SK-N-SH treated with all-trans-retinoic acid at 6 μM for 48 hours (cell line): ENCODE measurements around the gene SERPINA12.

Experiments used
- ATAC-seq: fragments of 200-7000 bp; cut with Tn5 transposase; 3 replicates; pipeline ENCODE4 v1.9.1; 2020; ENCODE audit warnings: mild to moderate bottlenecking, moderate library complexity
- BACH2 ChIP-seq: fragments of 250-450 bp; sonication (Bioruptor Pico); IDR thresholded peaks from 2 replicates; pipeline ENCODE4 v1.9.0; 2021; ENCODE audit warnings: mild to moderate bottlenecking, borderline replicate concordance
- ESRRG ChIP-seq: fragments of 250-450 bp; sonication (Bioruptor Pico); IDR thresholded peaks from 2 replicates; pipeline ENCODE4 v1.6.1; 2021; ENCODE audit warnings: mild to moderate bottlenecking
- GLIS3 ChIP-seq: fragments of 250-450 bp; sonication (Bioruptor Pico); IDR thresholded peaks from 2 replicates; pipeline ENCODE4 v1.5.0; 2020; ENCODE audit warnings: mild to moderate bottlenecking, moderate library complexity
- PPARA ChIP-seq: fragments of 250-450 bp; sonication (Bioruptor Pico); IDR thresholded peaks from 2 replicates; pipeline ENCODE4 v1.5.0; 2020; ENCODE audit warnings: mild to moderate bottlenecking, borderline replicate concordance
- RARB ChIP-seq: fragments of 250-450 bp; sonication (Bioruptor Pico); IDR thresholded peaks from 2 replicates; pipeline ENCODE4 v1.8.0; 2021; ENCODE audit warnings: mild to moderate bottlenecking, moderate library complexity
- SNAI2 ChIP-seq: fragments of 250-450 bp; sonication (Bioruptor Pico); IDR thresholded peaks from 2 replicates; pipeline ENCODE4 v1.5.0; 2020; ENCODE audit warnings: mild to moderate bottlenecking, moderate library complexity
- TCF4 ChIP-seq: fragments of 250-450 bp; sonication (Bioruptor Pico); IDR thresholded peaks from 2 replicates; pipeline ENCODE4 v1.8.0; 2021; ENCODE audit warnings: mild to moderate bottlenecking, moderate library complexity, borderline replicate concordance
- TOX ChIP-seq: fragments of 250-450 bp; sonication (Bioruptor Pico); IDR thresholded peaks from 2 replicates; pipeline ENCODE4 v1.8.0; 2021; ENCODE audit warnings: mild to moderate bottlenecking, moderate library complexity, borderline replicate concordance
- ZC3H10 ChIP-seq: fragments of 250-450 bp; sonication (Bioruptor Pico); IDR thresholded peaks from 2 replicates; pipeline ENCODE4 v1.5.1; 2021; ENCODE audit warnings: mild to moderate bottlenecking, moderate library complexity
- ZFP30 ChIP-seq: fragments of 450-650 bp; formaldehyde crosslinking; IDR thresholded peaks from 2 replicates; pipeline ENCODE4 v1.5.0; 2022; ENCODE audit warnings: mild to moderate bottlenecking, moderate library complexity
- ZNF70 ChIP-seq: fragments of 450-650 bp; formaldehyde crosslinking; IDR thresholded peaks from 2 replicates; pipeline ENCODE4 v1.5.0; 2020; ENCODE audit warnings: mild to moderate bottlenecking, moderate library complexity
- TF ChIP-seq, protein P1 (sequence below): fragments of 250-450 bp; sonication (Bioruptor Pico); IDR thresholded peaks from 2 replicates; pipeline ENCODE4 v1.5.1; 2021; ENCODE audit warnings: mild to moderate bottlenecking, moderate library complexity
- TF ChIP-seq, protein P2 (sequence below): fragments of 250-450 bp; sonication (Bioruptor Pico); IDR thresholded peaks from 2 replicates; pipeline ENCODE4 v1.5.0; 2020; ENCODE audit warnings: mild to moderate bottlenecking, moderate library complexity
- TF ChIP-seq, protein P3 (sequence below): fragments of 250-450 bp; sonication (Bioruptor Pico); IDR thresholded peaks from 2 replicates; pipeline ENCODE4 v1.8.0; 2021; ENCODE audit warnings: low read depth, mild to moderate bottlenecking, moderate library complexity, borderline replicate concordance

SERPINA12 gene

DNA sequence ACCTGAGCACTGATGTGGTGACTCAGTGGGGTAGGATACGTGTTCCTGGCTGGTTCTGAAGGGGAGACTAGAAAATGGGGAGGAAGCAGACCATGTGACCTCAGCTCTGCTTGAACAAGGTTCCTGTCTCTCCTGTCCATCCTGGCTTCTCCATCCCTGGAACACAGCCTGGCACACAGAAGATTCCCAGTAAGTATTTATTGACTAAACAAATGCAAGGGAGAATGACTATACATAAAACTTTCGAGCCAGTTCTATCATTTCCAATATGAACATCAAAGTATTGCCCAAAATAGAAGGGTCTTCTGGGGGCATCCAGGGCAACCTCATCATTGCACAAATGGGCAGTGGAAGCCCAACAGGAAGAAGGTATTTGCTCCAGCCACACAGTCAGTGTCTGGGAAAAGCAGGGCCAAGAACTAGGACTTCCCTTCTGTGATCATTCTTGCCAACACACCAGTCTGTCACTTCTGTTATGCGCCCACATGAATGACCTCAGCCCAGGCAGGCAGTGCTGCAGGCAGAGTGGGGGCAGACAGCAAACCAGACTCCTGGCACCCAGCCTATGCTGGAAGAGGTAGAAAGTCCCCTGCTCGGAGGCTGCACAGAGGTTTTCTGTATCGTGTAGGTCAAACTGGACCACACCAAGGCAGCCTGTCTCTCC, 27.7 kb downstream of the SERPINA12 start:
- ATAC-seq, result no peak
- TF ChIP-seq RARB (CRISPR knock-in tag) (no peak), ZNF70 (no peak), TCF4 (CRISPR knock-in tag) (no peak), SNAI2 (CRISPR knock-in tag) (no peak), PPARA (CRISPR knock-in tag) (no peak)
- TF ChIP-seq, protein P1, sequence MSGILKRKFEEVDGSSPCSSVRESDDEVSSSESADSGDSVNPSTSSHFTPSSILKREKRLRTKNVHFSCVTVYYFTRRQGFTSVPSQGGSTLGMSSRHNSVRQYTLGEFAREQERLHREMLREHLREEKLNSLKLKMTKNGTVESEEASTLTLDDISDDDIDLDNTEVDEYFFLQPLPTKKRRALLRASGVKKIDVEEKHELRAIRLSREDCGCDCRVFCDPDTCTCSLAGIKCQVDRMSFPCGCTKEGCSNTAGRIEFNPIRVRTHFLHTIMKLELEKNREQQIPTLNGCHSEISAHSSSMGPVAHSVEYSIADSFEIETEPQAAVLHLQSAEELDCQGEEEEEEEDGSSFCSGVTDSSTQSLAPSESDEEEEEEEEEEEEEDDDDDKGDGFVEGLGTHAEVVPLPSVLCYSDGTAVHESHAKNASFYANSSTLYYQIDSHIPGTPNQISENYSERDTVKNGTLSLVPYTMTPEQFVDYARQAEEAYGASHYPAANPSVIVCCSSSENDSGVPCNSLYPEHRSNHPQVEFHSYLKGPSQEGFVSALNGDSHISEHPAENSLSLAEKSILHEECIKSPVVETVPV (CRISPR knock-in tag), result no peak
- TF ChIP-seq, protein P2, sequence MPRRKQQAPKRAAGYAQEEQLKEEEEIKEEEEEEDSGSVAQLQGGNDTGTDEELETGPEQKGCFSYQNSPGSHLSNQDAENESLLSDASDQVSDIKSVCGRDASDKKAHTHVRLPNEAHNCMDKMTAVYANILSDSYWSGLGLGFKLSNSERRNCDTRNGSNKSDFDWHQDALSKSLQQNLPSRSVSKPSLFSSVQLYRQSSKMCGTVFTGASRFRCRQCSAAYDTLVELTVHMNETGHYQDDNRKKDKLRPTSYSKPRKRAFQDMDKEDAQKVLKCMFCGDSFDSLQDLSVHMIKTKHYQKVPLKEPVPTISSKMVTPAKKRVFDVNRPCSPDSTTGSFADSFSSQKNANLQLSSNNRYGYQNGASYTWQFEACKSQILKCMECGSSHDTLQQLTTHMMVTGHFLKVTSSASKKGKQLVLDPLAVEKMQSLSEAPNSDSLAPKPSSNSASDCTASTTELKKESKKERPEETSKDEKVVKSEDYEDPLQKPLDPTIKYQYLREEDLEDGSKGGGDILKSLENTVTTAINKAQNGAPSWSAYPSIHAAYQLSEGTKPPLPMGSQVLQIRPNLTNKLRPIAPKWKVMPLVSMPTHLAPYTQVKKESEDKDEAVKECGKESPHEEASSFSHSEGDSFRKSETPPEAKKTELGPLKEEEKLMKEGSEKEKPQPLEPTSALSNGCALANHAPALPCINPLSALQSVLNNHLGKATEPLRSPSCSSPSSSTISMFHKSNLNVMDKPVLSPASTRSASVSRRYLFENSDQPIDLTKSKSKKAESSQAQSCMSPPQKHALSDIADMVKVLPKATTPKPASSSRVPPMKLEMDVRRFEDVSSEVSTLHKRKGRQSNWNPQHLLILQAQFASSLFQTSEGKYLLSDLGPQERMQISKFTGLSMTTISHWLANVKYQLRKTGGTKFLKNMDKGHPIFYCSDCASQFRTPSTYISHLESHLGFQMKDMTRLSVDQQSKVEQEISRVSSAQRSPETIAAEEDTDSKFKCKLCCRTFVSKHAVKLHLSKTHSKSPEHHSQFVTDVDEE (CRISPR knock-in tag), result no peak

DNA sequence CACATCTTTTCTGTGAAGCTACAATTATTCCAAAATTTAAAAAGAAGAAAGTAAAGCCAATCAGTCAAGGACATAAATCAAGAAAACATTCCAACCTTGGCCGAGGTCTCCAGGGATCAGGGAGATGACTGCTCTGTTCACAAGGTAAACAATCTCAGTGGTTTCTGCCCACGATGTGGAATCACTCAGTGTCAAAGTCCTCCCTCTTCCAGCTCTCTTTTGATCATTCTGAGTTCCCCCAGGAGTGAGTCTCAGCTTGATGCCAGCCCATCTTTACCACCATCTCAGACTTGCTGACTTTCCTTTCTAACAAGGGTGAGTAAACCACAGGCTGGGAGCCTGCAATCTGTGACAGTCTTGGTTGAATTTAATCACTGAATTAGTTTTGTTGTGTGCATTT, 28.5 kb downstream of the SERPINA12 start:
- TF ChIP-seq TOX (CRISPR knock-in tag), result no peak
- TF ChIP-seq, all 23 proteins: peak for 0
- no peak for ATAC-seq

GRCh38 chr14:94478420-94478819, 30.8 kb downstream of the SERPINA12 start:
- ATAC-seq, result no peak
- TF ChIP-seq BACH2 (CRISPR knock-in tag) (no peak), ZFP30 (CRISPR knock-in tag) (peak; percentile 57; the same call in 1 of the 2 replicates), TOX (CRISPR knock-in tag) (no peak)
- TF ChIP-seq, protein P1 (CRISPR knock-in tag), result no peak
- TF ChIP-seq, protein P2 (CRISPR knock-in tag), result no peak
- TF ChIP-seq, protein P3, sequence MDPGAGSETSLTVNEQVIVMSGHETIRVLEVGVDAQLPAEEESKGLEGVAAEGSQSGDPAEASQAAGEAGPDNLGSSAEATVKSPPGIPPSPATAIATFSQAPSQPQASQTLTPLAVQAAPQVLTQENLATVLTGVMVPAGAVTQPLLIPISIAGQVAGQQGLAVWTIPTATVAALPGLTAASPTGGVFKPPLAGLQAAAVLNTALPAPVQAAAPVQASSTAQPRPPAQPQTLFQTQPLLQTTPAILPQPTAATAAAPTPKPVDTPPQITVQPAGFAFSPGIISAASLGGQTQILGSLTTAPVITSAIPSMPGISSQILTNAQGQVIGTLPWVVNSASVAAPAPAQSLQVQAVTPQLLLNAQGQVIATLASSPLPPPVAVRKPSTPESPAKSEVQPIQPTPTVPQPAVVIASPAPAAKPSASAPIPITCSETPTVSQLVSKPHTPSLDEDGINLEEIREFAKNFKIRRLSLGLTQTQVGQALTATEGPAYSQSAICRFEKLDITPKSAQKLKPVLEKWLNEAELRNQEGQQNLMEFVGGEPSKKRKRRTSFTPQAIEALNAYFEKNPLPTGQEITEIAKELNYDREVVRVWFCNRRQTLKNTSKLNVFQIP (CRISPR knock-in tag), result no peak
- TF ChIP-seq, all 23 proteins: peak for 1

- no peak for ATAC-seq
- TF ChIP-seq ESRRG (CRISPR knock-in tag) (no peak), GLIS3 (no peak), ZC3H10 (no peak)
- TF ChIP-seq, protein P3 (CRISPR knock-in tag), result no peak
- TF ChIP-seq, protein P2 (CRISPR knock-in tag), result no peak
- TF ChIP-seq, all 23 proteins: peak for 0
Observed at GRCh38 chr14:94476023-94476422, 33.2 kb downstream of the SERPINA12 start, which contains the start of gene SERPINA9. SERPINA9 (minus strand) TSS chr14:94476197; CDS start chr14:94469840, 6,357 bp downstream.
